ENCODE data around the gene RPL26.

DNA sequence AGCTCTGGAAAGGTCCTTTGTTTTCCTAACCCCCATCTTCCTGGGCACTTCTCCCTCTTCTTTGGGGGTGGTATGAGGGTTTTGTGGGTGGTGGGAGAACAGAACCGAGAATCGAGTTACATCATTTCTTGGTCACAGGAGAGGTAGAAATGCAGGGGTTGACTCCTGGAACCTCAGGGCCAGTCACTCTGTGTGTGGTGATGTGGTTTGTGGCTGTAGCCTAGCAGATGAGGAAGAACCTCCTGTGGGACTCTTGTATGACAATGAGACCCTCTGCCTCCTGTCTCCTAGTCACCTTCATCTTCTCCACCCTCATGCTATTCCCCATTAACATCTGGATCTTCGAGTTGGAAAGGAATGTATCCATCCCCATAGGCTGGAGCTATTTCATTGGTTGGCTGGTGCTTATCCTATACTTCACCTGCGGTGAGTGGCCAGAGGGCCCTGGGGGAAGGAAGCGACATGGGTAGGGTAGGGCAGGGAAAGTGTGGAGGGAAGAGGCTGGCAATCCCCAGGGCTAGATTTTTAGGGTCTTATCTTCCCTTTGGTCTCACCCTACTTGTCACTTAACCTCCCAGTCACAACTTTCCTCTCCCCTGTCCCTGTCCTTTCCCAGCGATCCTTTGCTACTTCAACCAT is 37.8 kb downstream of the RPL26 start:
- no peak for TF ChIP-seq POLR2A (IDR thresholded peaks at IDR 0.05; ENCODE audit: low read length)
- TF ChIP-seq GATA1 (IDR thresholded peaks at IDR 0.05; ENCODE audit: low read depth, low read length), result no peak

Measured in erythroblast (primary cell).